ENCODE measurements around the gene EML2. TPM values are rescaled to one million over a fixed set of nuclear protein-coding genes. Genes with fewer than 3 reads are reported as not detected.

The EML2 gene
- 48.3 and 65.2 TPM in 2 replicates for total RNA-seq

GRCh38 chr19:45638930-45639729 lies at the start of gene EML2:
Gene EML2, minus strand, starts transcription at chr19:45639397. Its CDS starts 21 bp downstream, at chr19:45639376.

GRCh38 chr19:45667620-45668341 lies 28.6 kb upstream of the EML2 start, which contains the start of gene GIPR:
Gene GIPR, plus strand, starts transcription at chr19:45668221. Its CDS starts 1,300 bp downstream, at chr19:45669521.

GRCh38 chr19:45601524-45602374 lies 37.4 kb downstream of the EML2 start, which contains the start of gene GPR4:
Gene GPR4, minus strand, starts transcription at chr19:45602212. Its CDS starts 10,346 bp downstream, at chr19:45591866.

GRCh38 chr19:45584332-45585157 lies 54.7 kb downstream of the EML2 start, which contains the start of gene OPA3:
Gene OPA3, minus strand, starts transcription at chr19:45584802. Its CDS starts 38 bp downstream, at chr19:45584764.

Other genes with a start within 250 kb of the EML2 start
- gene PPP1R13L, start 234.3 kb downstream of the EML2 start, total RNA-seq = 3.3 and 7.2 TPM in 2 replicates
- gene POLR1G, start 232.8 kb downstream of the EML2 start, total RNA-seq = 8.6 and 13.6 TPM in 2 replicates
- 97.2 and 128 TPM in 2 replicates for gene ERCC1, start 215.5 kb downstream of the EML2 start, total RNA-seq
- 0.44 and 0.62 TPM in 2 replicates for gene FOSB, start 171.4 kb downstream of the EML2 start, total RNA-seq
- gene RTN2, start 142.3 kb downstream of the EML2 start, total RNA-seq = 6.1 and 8.1 TPM in 2 replicates
- gene PPM1N, start 141.0 kb downstream of the EML2 start, total RNA-seq = 2.3 and 2.7 TPM in 2 replicates
- 79.4 and 119 TPM in 2 replicates for gene VASP, start 131.9 kb downstream of the EML2 start, total RNA-seq
- 5.2 and 6.0 TPM in 2 replicates for gene OPA3, start 54.6 kb downstream of the EML2 start, total RNA-seq
- gene GPR4, start 37.2 kb downstream of the EML2 start, total RNA-seq = 0.11 and 0.12 TPM in 2 replicates
- gene GIPR, start 28.8 kb upstream of the EML2 start, total RNA-seq = under 0.01 TPM in 1 of 2 replicates, not detected in the other
- 360 and 424 TPM in 2 replicates for gene SNRPD2, start 52.6 kb upstream of the EML2 start, total RNA-seq
- gene QPCTL, start 53.3 kb upstream of the EML2 start, total RNA-seq = 15.6 and 24.7 TPM in 2 replicates
- gene FBXO46, start 91.5 kb upstream of the EML2 start, total RNA-seq = 4.4 and 5.6 TPM in 2 replicates
- gene MEIOSIN, start 94.0 kb upstream of the EML2 start, total RNA-seq = not detected in 2 replicates
- 7.0 and 13.6 TPM in 2 replicates for gene SIX5, start 129.9 kb upstream of the EML2 start, total RNA-seq
- 21.7 and 39.0 TPM in 2 replicates for gene DMPK, start 143.1 kb upstream of the EML2 start, total RNA-seq
- 42.9 and 55.0 TPM in 2 replicates for gene DMWD, start 153.4 kb upstream of the EML2 start, total RNA-seq
- 0.11 and 0.12 TPM in 2 replicates for gene RSPH6A, start 175.9 kb upstream of the EML2 start, total RNA-seq
- 34.7 and 37.6 TPM in 2 replicates for gene SYMPK, start 223.8 kb upstream of the EML2 start, total RNA-seq
- gene FOXA3, start 224.9 kb upstream of the EML2 start, total RNA-seq = not detected in 2 replicates
- 29.3 and 34.6 TPM in 2 replicates for gene IRF2BP1, start 246.7 kb upstream of the EML2 start, total RNA-seq

All from uterine smooth muscle cell (primary cell).